Adrenal gland (tissue), 5 donors: ENCODE measurements around the gene PRELID3B.
A peak's percentile ranks its signal among the peaks of the same experiment; 100 is the strongest.

Experiments used
- CTCF ChIP-seq, 6 experiments: fragments of 450-650 bp in 4 of 6; fragments of 200-600 bp in 2 of 6; sonication (generic) in 1 of 6; IDR thresholded peaks; 1 replicate in 5 of 6; 2 replicates in 1 of 6; pipeline versions ENCODE4 v1.5.1 to v1.8.0; 2016 to 2021; ENCODE audit warnings: antibody characterized with exemption in 6 of 6, mild to moderate bottlenecking in 2 of 6, moderate library complexity in 1 of 6
- POLR2A ChIP-seq, 2 donors: fragments of 450-650 bp; IDR thresholded peaks; one replicate each; pipeline ENCODE4 v1.6.1; 2017; ENCODE audit warnings: antibody characterized with exemption in 2 of 2, mild to moderate bottlenecking in 2 of 2, moderate library complexity in 1 of 2
- donor health status: DM: no; HTN: no; CAD: no.

- TF ChIP-seq POLR2A (IDR thresholded peaks at IDR 0.05): no peak
- peak in 4 of 6 experiments; percentile 7 to 37 (median 30) for TF ChIP-seq CTCF (IDR thresholded peaks at IDR 0.05)
Measured at GRCh38 chr20:59055302-59055701, 12.7 kb upstream of the PRELID3B start.
